Heart left ventricle (tissue), 16 donors: ENCODE results near the gene RBM4B. TPM values are rescaled to one million over a fixed set of nuclear protein-coding genes. Genes with fewer than 3 reads are reported as not detected.

Source experiments
- ATAC-seq, 4 donors: fragments of 200-7000 bp; cut with Tn5 transposase; one replicate each; pipeline ENCODE4 v1.9.1; 2020 to 2022; ENCODE audit warnings: moderate library complexity in 4 of 4, mild to moderate bottlenecking in 3 of 4, moderate number of reproducible peaks in 1 of 4
- DNase-seq, 5 donors: peaks; one replicate each; pipeline ENCODE4 v3.0.0-alpha.2; 2020
- H3K27ac ChIP-seq, 12 donors: fragments of 200-600 bp; sonication (generic) in 4 of 12; one replicate each; pipeline versions ENCODE4 v1.5.0 to v1.8.0; 2016 to 2022; ENCODE audit warnings: mild to moderate bottlenecking in 2 of 12
- H3K27me3 ChIP-seq, 9 donors: fragments of 200-600 bp; sonication (generic) in 2 of 9; one replicate each; pipeline versions ENCODE4 v1.5.1 to v1.8.0; 2016 to 2022; ENCODE audit warnings: mild to moderate bottlenecking in 3 of 9
- H3K36me3 ChIP-seq, 9 donors: fragments of 200-600 bp; sonication (generic) in 2 of 9; one replicate each; pipeline versions ENCODE4 v1.5.0 to v1.8.0; 2018 to 2022; ENCODE audit warnings: mild to moderate bottlenecking in 2 of 9
- H3K4me1 ChIP-seq, 12 donors: fragments of 200-600 bp; sonication (generic) in 4 of 12; one replicate each; pipeline versions ENCODE4 v1.5.0 to v1.8.0; 2016 to 2022; ENCODE audit warnings: mild to moderate bottlenecking in 3 of 12
- H3K4me3 ChIP-seq, 12 donors: fragments of 200-600 bp; sonication (generic) in 4 of 12; one replicate each; pipeline versions ENCODE4 v1.5.0 to v1.8.0; 2017 to 2022; ENCODE audit warnings: mild to moderate bottlenecking in 9 of 12, moderate library complexity in 4 of 12
- H3K9me3 ChIP-seq, 12 donors: fragments of 200-600 bp; sonication (generic) in 4 of 12; one replicate each; pipeline versions ENCODE4 v1.5.0 to v1.8.0; 2016 to 2022; ENCODE audit warnings: mild to moderate bottlenecking in 1 of 12
- POLR2A ChIP-seq, 2 donors: fragments of 450-650 bp; IDR thresholded peaks; one replicate each; pipeline ENCODE4 v1.6.1; 2017; ENCODE audit warnings: antibody characterized with exemption in 2 of 2, mild to moderate bottlenecking in 2 of 2, moderate library complexity in 2 of 2
- WGBS, 4 donors: extraction: QIAGEN DNeasy Blood & Tissue Kit in 2 of 4; methylation state at CpG; one replicate each; pipeline versions ENCODE4 v1.1.5 to v1.1.7; 2013 to 2018; 5-methylcytosine and 5-hydroxymethylcytosine counted together
- intact Hi-C, 10 donors: fragments of 100-400 bp; cut with DNase I; formaldehyde crosslinking; loops; one replicate each; pipeline versions ENCODE4 v1.11.1 to v1.14.2; 2022
- polyA plus RNA-seq, 2 donors: library from polyadenylated mRNA; stranded (reverse); fragments of 200-250 nt; gene quantifications; one replicate each; pipeline ENCODE4 v1.2.3, GENCODE V29; 2013
- total RNA-seq, 9 donors: library from RNA; depleted of rRNA in 2 of 9; stranded (reverse); fragments of >200 nt in 2 of 9; fragmentation: NEBNext Ultra II Directional in 3 of 9; extraction: Animal tissue kit (Norgen Biotek cat#: 25700) in 3 of 9; gene quantifications; one replicate each; pipeline versions ENCODE4 v1.1.0 to v1.2.4, GENCODE V29; 2016 to 2023
- TF ChIP-seq, protein P1 (sequence below), 12 donors: fragments of 200-600 bp; sonication (generic) in 4 of 12; IDR thresholded peaks; one replicate each; pipeline versions ENCODE4 v1.5.0 to v1.8.0; 2018 to 2022; ENCODE audit warnings: antibody characterized with exemption in 12 of 12, mild to moderate bottlenecking in 5 of 12
- donor health status: ischemic (EF 13 %, LVEDD 7.1; RV severe dilation, severe dysfunction).
- donor health status: healthy with polysubstance abuse.
- donor health status: DM: no; HTN: yes; CAD: no.
- donor health status: DM: no; HTN: no; CAD: no.
- donor health status: ischemic (EF 25% LVEDD 6.9; RV normal size, moderate dysfunction).
- donor health status: ischemic (EF 25% LVEDD 5.7; RV mildly dilated, moderate dysfunction).
- donor health status: healthy.
- donor health status: DM: yes; HTN: yes; CAD: no.
- donor health status: ischemic (EF 35%, LVEDD 5.7; RV mildly dilated, moderate dysfunction).
- donor health status: nonischemic (EF 11% LVEDD 7.7; RV severe dilation, severe dysfunction).
- donor health status: DM: yes; HTN: yes; CAD: no.
- donor health status: PGD.
- donor health status: ischemic (EF 29% LVEDD 5.4; RV normal size, mild dysfunction).
- donor health status: nonischemic (EF 23%, LVEDD 6.1; RV moderate dilation, normal function).

Gene RBM4B
- total and polyA plus RNA-seq, 11 donors = 7.0 to 13.3 (median 10.0) TPM

DNA sequence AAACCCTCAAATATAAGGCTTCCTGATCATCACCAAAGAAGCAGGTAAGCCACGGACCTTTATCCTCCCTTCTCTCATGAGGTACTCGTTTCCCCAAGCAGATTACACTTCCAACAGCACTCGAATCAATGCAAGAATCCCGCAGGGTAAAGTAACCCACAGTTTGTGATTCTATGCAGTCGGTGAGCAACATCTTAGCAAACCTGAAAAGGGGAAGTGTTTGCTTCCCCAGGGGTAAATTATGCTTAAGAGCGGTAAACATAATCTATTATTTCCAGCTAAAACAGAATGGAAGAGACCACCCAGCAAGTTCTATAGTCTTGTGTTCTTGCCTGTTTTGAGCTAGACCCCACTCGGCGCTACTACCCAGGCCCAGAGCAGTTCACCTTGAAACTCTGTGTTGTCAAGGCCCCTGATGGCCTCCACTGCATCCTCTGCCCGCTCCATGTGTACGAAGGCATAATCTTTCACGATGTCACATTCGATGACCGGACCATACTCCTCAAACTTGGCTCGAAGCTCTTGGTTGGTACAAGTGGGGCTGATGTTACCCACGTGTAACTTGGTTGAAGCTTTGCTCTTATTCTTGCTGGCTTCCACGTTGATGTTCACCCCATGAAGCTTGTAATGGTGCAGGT, 1.3 kb downstream of the RBM4B start:
- WGBS, 4 donors = 69 to 80% (median 75%) methylated on average over 16 of the region's 16 CpGs
- ATAC-seq (no peak), DNase-seq (no peak)
- intact Hi-C loops = loop anchor here (2.0 to 10.0 kb wide), 8 partner anchors 38 to 364 kb away; partner anchors contain the start of genes CCDC87 (in 4 of the 10), CCS (in 4 of the 10) and RBM4 (in 2 of the 10)
- Histone ChIP-seq H3K36me3 (peaks cover 0 to 13% (median 0%) of the 10 kb centered on the region in 9 donors), H3K27ac (no peak overlapping the region), H3K27me3 (no peaks in the 10 kb centered on the region), H3K4me3 (peak overlapping the region in 10 of 12 donors; percentile 63 to 83 (median 73)), H3K4me1 (peaks cover 0 to 49% (median 26%) of the 10 kb centered on the region in 12 donors), H3K9me3 (no peaks in the 10 kb centered on the region)
- TF ChIP-seq, protein P1, sequence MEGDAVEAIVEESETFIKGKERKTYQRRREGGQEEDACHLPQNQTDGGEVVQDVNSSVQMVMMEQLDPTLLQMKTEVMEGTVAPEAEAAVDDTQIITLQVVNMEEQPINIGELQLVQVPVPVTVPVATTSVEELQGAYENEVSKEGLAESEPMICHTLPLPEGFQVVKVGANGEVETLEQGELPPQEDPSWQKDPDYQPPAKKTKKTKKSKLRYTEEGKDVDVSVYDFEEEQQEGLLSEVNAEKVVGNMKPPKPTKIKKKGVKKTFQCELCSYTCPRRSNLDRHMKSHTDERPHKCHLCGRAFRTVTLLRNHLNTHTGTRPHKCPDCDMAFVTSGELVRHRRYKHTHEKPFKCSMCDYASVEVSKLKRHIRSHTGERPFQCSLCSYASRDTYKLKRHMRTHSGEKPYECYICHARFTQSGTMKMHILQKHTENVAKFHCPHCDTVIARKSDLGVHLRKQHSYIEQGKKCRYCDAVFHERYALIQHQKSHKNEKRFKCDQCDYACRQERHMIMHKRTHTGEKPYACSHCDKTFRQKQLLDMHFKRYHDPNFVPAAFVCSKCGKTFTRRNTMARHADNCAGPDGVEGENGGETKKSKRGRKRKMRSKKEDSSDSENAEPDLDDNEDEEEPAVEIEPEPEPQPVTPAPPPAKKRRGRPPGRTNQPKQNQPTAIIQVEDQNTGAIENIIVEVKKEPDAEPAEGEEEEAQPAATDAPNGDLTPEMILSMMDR (IDR thresholded peaks at IDR 0.05) = no peak
- TF ChIP-seq POLR2A (IDR thresholded peaks at IDR 0.05) = no peak

DNA sequence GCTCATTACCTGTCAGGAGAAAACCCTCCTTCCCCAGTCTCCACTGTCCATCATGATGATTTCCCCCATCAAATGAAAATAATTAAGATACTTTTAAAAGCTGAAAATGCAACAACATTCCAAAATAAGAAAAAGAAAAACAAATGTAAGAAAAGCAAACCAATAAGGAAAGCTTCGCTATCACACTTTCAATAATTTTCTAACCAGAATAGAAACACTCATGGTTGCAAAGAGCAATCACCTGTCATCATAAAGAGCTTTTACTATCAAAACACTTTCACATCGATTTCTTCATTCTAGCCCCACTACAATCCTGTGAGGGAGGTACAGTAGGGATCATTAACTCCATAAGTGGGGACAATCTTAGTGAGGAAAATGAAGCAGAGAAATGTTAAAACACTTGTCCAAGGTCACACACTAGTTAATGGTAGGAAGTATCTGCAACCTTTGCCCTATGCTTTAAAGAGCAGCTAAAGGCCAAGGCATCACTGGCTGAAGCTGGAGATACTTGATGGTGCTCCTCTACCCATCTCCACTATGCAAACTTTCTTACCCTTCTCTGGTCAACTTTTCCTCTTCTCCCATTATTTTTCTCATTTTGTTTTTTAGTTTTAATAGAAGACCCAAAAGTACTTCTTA, 2.6 kb downstream of the RBM4B start:
- no peak for TF ChIP-seq POLR2A (IDR thresholded peaks at IDR 0.05)
- TF ChIP-seq, protein P1 (IDR thresholded peaks at IDR 0.05) = no peak
- H3K4me3 ChIP-seq = peak overlapping the region in 2 of 12 donors; percentile 13 to 83
- no peak for DNase-seq
- no peaks in the 10 kb centered on the region for H3K9me3 ChIP-seq
- WGBS, 4 donors = 74 to 76% (median 75%) methylated on average over 2 of the region's 2 CpGs
- no peak for ATAC-seq
- no peak overlapping the region for H3K27ac ChIP-seq
- peaks cover 0 to 55% (median 34%) of the 10 kb centered on the region in 12 donors for H3K4me1 ChIP-seq
- intact Hi-C loops = loop anchor here (5.0 to 10.0 kb wide), 7 partner anchors 38 to 363 kb away; partner anchors contain the start of genes CCDC87 (in 4 of the 10), CCS (in 4 of the 10) and RBM4 (in 1 of the 10)
- H3K27me3 ChIP-seq = no peaks in the 10 kb centered on the region
- peaks cover 0 to 17% (median 4%) of the 10 kb centered on the region in 9 donors for H3K36me3 ChIP-seq

DNA sequence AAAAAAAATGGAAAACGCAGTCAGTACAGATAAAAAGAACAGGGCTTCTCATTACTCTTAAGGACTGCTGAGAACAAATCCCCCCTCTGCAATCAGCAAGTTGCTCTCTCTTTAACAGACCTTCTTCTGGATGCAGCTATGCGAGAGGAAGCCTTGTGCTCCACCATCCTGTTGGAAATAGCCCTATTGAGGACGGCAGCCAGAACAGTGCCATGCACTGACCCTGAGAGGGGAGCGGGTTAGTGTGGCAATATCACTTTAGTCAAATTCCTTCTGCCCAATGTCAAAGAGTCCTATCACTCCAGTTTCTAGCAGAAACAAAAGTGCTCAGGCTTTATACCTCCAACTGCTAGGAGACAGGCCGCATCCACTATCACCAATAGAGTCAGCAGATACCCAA, 6.9 kb downstream of the RBM4B start:
- Histone ChIP-seq H3K9me3 (no peaks in the 10 kb centered on the region), H3K36me3 (peaks cover 0 to 51% (median 38%) of the 10 kb centered on the region in 9 donors), H3K27ac (no peak overlapping the region), H3K4me1 (peaks cover 0 to 46% (median 21%) of the 10 kb centered on the region in 12 donors), H3K4me3 (no peak overlapping the region), H3K27me3 (no peaks in the 10 kb centered on the region)
- no peak for TF ChIP-seq POLR2A (IDR thresholded peaks at IDR 0.05)
- TF ChIP-seq, protein P1 (IDR thresholded peaks at IDR 0.05) = no peak
- intact Hi-C loops = loop anchor here in 3 of 10 donors (10.0 kb wide), 2 partner anchors 46 to 266 kb away; no protein-coding TSS in a partner anchor
- ATAC-seq (peak in 3 of 4 donors; percentile 28 to 44 (median 34)), DNase-seq (no peak)
- 58 to 70% (median 61%) methylated on average over 5 of the region's 5 CpGs for WGBS, 4 donors

DNA sequence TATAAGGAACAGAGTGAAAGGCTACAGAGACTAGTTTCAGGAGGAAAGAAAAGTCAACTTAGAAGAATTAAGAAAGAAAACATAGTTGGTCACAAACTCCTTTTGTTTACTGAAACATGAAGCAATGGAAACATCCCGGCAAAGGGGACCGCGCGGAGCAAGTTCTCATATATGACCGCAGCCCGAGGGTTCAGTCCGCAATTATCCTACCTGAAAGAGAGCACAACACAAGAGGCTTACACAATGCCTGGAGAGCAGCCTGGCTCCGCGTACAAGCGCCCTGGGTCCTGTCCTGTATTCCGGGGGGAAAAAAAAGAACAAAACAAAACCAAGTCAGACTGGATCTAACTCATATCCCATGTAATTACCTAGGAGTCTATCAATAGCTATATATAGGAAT, 12.3 kb downstream of the RBM4B start:
- Histone ChIP-seq H3K9me3 (no peaks in the 10 kb centered on the region), H3K27me3 (no peaks in the 10 kb centered on the region), H3K4me1 (peaks cover 0 to 11% (median 0%) of the 10 kb centered on the region in 12 donors), H3K27ac (no peak overlapping the region), H3K4me3 (no peak overlapping the region), H3K36me3 (peaks cover 0 to 87% (median 72%) of the 10 kb centered on the region in 9 donors)
- TF ChIP-seq POLR2A (IDR thresholded peaks at IDR 0.05) = no peak
- TF ChIP-seq, protein P1 (IDR thresholded peaks at IDR 0.05) = no peak
- WGBS, 4 donors = 85 to 89% (median 87%) methylated on average over 11 of the region's 11 CpGs
- intact Hi-C loops = no loop called here
- ATAC-seq = no peak
- no peak for DNase-seq
